Ascending aorta (tissue), 2 donors: ENCODE results near the gene LAMC1. TPM values are rescaled to one million over a fixed set of nuclear protein-coding genes. Genes with fewer than 3 reads are reported as not detected.

Experiments
- DNase-seq, 2 donors: peaks; one replicate each; pipeline ENCODE4 v3.0.0-alpha.2; 2019; ENCODE audit warnings: low spot score in 2 of 2
- H3K27ac ChIP-seq, 2 donors: fragments of 200-600 bp; sonication (generic); one replicate each; pipeline ENCODE4 v1.5.1; 2016 to 2017; ENCODE audit warnings: mild to moderate bottlenecking in 1 of 2
- H3K27me3 ChIP-seq: fragments of 200-600 bp; sonication (generic); one replicate; pipeline ENCODE4 v1.5.1; 2017
- H3K36me3 ChIP-seq, 2 donors: fragments of 200-600 bp; sonication (generic); one replicate each; pipeline ENCODE4 v1.5.1; 2016
- H3K4me1 ChIP-seq, 2 donors: fragments of 200-600 bp; sonication (generic); one replicate each; pipeline ENCODE4 v1.5.1; 2016 to 2017; ENCODE audit warnings: mild to moderate bottlenecking in 1 of 2
- H3K4me3 ChIP-seq, 2 donors: fragments of 200-600 bp; sonication (generic); one replicate each; pipeline ENCODE4 v1.5.1; 2016 to 2017; ENCODE audit warnings: mild to moderate bottlenecking in 1 of 2
- H3K9me3 ChIP-seq, 2 donors: fragments of 200-600 bp; sonication (generic); one replicate each; pipeline ENCODE4 v1.5.1; 2016
- CTCF ChIP-seq, 3 experiments: fragments of 200-600 bp in 2 of 3; fragments of 450-650 bp in 1 of 3; sonication (generic) in 2 of 3; IDR thresholded peaks; one replicate each; pipeline ENCODE4 v1.5.1; 2016 to 2019; ENCODE audit warnings: antibody characterized with exemption in 3 of 3, mild to moderate bottlenecking in 1 of 3, moderate library complexity in 1 of 3
- intact Hi-C: fragments of 100-400 bp; cut with DNase I; formaldehyde crosslinking; loops from one replicate; pipeline ENCODE4 v1.15.1; 2023
- total RNA-seq: library from RNA; depleted of rRNA; stranded (reverse); fragments of >200 nt; gene quantifications from one replicate; pipeline ENCODE4 v1.1.0, GENCODE V29; 2016

LAMC1 gene
- total RNA-seq, 1 donor from 2014 or later, result 166 TPM

- Histone ChIP-seq H3K4me1 (peaks cover 0 to 29% of the 10 kb centered on the region in 2 donors), H3K36me3 (no peaks in the 10 kb centered on the region), H3K27me3 (no peaks in the 10 kb centered on the region), H3K4me3 (no peak overlapping the region), H3K9me3 (no peaks in the 10 kb centered on the region), H3K27ac (no peak overlapping the region)
- no peak for TF ChIP-seq CTCF (IDR thresholded peaks at IDR 0.05)
- intact Hi-C loops, result no loop called here
- no peak for DNase-seq
Measured at GRCh38 chr1:183087001-183087400, 63.8 kb downstream of the LAMC1 start.

GRCh38 chr1:183089025-183089639 is 65.9 kb downstream of the LAMC1 start:
- Histone ChIP-seq H3K9me3 (no peaks in the 10 kb centered on the region), H3K27ac (no peak overlapping the region), H3K27me3 (no peaks in the 10 kb centered on the region), H3K4me1 (peaks cover 0 to 32% of the 10 kb centered on the region in 2 donors), H3K36me3 (no peaks in the 10 kb centered on the region), H3K4me3 (no peak overlapping the region)
- no peak for DNase-seq
- TF ChIP-seq CTCF (IDR thresholded peaks at IDR 0.05), result no peak
- intact Hi-C loops, result no loop called here

DNA sequence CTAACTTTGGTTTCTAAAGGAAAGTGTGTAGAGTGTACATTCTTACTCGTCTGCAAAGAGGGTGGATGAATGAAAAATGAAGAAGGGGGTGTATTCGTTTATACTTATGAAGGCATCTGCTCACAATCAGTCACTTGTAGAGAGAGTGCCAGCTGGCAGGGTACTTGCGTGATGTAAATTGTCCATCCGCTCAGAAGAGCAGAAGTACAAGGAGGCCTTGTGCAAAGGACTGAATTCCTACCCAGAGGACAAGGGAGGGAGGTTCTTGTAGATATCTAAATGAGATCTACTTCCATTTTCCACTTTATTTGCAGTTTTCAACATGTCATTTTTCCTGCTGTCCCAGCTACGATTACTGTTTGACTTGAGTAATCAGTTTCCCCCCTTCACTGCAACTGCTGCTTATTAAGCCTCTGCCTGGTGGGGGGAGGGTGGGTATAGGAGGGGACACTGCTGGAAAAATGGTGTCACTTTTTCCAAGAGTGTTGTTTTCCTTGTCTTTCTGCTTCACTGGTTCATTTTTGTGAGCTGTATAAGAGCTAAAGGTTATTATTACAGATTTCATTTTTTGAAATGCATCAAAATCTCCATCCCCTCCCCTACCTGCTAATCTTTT is 67.3 kb downstream of the LAMC1 start:
- no peak for TF ChIP-seq CTCF (IDR thresholded peaks at IDR 0.05)
- intact Hi-C loops, result no loop called here
- H3K4me1 ChIP-seq, result peaks cover 0 to 32% of the 10 kb centered on the region in 2 donors
- no peak overlapping the region for H3K4me3 ChIP-seq
- no peaks in the 10 kb centered on the region for H3K9me3 ChIP-seq
- H3K27me3 ChIP-seq, result no peaks in the 10 kb centered on the region
- H3K27ac ChIP-seq, result no peak overlapping the region
- peak in 1 of 2 donors; percentile 71 for DNase-seq
- no peaks in the 10 kb centered on the region for H3K36me3 ChIP-seq

DNA sequence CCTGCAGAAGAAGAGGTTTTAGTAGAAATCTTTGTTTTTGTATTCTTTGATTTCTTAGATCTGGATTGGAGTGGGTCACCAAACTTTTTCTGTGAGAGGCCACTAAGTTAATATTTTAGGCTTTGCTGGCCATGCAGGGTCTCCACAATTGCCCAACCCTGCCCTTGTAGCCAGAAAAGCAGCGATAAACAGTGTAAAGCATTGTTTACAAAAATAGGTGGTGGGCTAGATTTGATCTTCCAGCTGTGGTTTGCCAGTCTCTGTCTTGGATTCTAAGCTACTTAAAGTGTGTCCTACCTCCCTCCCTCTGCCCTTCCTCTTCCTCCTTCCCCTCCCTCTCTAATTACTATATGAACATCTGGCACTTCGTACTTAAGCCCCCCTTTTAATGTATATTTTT is 68.0 kb downstream of the LAMC1 start:
- H3K9me3 ChIP-seq, result no peaks in the 10 kb centered on the region
- no peak overlapping the region for H3K27ac ChIP-seq
- TF ChIP-seq CTCF (IDR thresholded peaks at IDR 0.05), result no peak
- intact Hi-C loops, result no loop called here
- no peaks in the 10 kb centered on the region for H3K36me3 ChIP-seq
- peaks cover 0 to 32% of the 10 kb centered on the region in 2 donors for H3K4me1 ChIP-seq
- DNase-seq, result no peak
- H3K4me3 ChIP-seq, result no peak overlapping the region
- H3K27me3 ChIP-seq, result no peaks in the 10 kb centered on the region

GRCh38 chr1:183092350-183092749 is 69.1 kb downstream of the LAMC1 start:
- DNase-seq, result no peak
- Histone ChIP-seq H3K4me3 (no peak overlapping the region), H3K36me3 (no peaks in the 10 kb centered on the region), H3K4me1 (peaks cover 3 to 35% of the 10 kb centered on the region in 2 donors), H3K9me3 (no peaks in the 10 kb centered on the region), H3K27ac (no peak overlapping the region), H3K27me3 (no peaks in the 10 kb centered on the region)
- intact Hi-C loops, result no loop called here
- no peak for TF ChIP-seq CTCF (IDR thresholded peaks at IDR 0.05)
